Measurements from ENCODE around the gene FGFR2. TPM values are rescaled to one million over a fixed set of nuclear protein-coding genes. Genes with fewer than 3 reads are reported as not detected.

FGFR2 gene
- total RNA-seq, 1 experiment from 2014 or later: 135 TPM

DNA sequence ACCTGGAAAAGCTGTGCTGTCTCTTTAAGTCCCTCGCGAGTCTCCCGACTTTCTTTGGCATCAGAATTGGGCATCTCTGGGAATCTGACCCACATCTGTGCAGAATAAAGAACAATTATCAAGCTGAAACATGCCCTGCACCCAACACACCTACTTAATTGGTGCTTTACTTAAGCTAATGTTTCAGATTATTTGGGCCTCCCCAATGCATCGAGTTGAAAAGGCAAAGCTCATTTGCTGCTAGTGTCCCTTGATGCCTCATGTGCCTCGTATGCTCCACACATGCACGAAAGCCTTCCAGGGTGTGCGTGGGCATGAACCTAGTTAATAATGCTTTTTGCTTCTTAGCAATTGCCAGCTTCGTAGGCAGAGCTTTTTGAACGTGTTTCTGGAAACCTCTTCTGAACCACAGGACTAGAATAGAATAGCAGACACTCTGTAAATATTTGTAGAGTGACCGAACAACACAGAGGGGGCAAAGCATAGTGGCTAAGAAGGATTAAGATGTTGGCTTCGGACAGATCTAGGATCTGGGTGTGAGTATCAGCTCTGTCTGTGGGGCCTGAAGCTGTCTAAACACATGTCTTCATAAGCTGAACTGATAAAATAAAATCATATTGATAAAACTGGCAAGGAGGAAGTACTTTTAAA is 26.7 kb upstream of the FGFR2 start:
- Histone ChIP-seq H2BK12ac (ENCODE audit: insufficient read length, low read depth, low read length) (no peak overlapping the region), H2AFZ (ENCODE audit: low read length) (no peak overlapping the region), H3K9ac (ENCODE audit: extremely low read depth, insufficient read length, low read length) (no peak overlapping the region), H3K79me2 (ENCODE audit: insufficient read depth, low read length) (no peaks in the 10 kb centered on the region), H2BK20ac (ENCODE audit: low read depth, low read length, poor library complexity, severe bottlenecking) (no peak overlapping the region), H2BK5ac (ENCODE audit: insufficient read length, low read length) (no peak overlapping the region), H4K91ac (ENCODE audit: insufficient read length, low read depth, low read length) (no peak overlapping the region), H3K79me1 (ENCODE audit: insufficient read depth, low read depth, low read length, poor library complexity, severe bottlenecking) (no peaks in the 10 kb centered on the region), H4K20me1 (ENCODE audit: control insufficient read depth, insufficient read depth, insufficient read length) (no peaks in the 10 kb centered on the region), H3K23me2 (ENCODE audit: insufficient read length, low read depth, low read length, poor library complexity, severe bottlenecking) (no peaks in the 10 kb centered on the region), H3K9me3 (ENCODE audit: control insufficient read depth, low read depth, low read length) (no peaks in the 10 kb centered on the region), H2BK15ac (ENCODE audit: low read depth, low read length) (no peak overlapping the region), H3K23ac (ENCODE audit: insufficient read length, low read depth, low read length) (no peak overlapping the region), H3K27me3 (ENCODE audit: insufficient read depth, low read length) (no peaks in the 10 kb centered on the region), H4K8ac (replicated peaks; ENCODE audit: insufficient read length, low read depth, low read length) (no peak overlapping the region), H3K56ac (ENCODE audit: insufficient read length, low read depth, low read length) (no peak overlapping the region), H3K4ac (ENCODE audit: low read depth, low read length) (no peak overlapping the region), H3K4me1 (ENCODE audit: insufficient read depth, low read length) (no peaks in the 10 kb centered on the region), H3K27ac (ENCODE audit: insufficient read length, low read depth, low read length) (no peak overlapping the region), H2BK120ac (ENCODE audit: low read depth, low read length, poor library complexity, severe bottlenecking) (no peak overlapping the region), H2AK5ac (ENCODE audit: insufficient read length, low read length) (no peak overlapping the region), H3K18ac (ENCODE audit: insufficient read length, low read depth, low read length) (no peak overlapping the region), H3T11ph (ENCODE audit: low read length) (no peak overlapping the region), H4K5ac (ENCODE audit: insufficient read length, low read depth, low read length) (no peak overlapping the region), H3K4me2 (ENCODE audit: insufficient read depth, insufficient read length, low read length) (no peak overlapping the region), H3K14ac (ENCODE audit: insufficient read depth, low read length) (no peak overlapping the region)
- TF ChIP-seq, protein P1, sequence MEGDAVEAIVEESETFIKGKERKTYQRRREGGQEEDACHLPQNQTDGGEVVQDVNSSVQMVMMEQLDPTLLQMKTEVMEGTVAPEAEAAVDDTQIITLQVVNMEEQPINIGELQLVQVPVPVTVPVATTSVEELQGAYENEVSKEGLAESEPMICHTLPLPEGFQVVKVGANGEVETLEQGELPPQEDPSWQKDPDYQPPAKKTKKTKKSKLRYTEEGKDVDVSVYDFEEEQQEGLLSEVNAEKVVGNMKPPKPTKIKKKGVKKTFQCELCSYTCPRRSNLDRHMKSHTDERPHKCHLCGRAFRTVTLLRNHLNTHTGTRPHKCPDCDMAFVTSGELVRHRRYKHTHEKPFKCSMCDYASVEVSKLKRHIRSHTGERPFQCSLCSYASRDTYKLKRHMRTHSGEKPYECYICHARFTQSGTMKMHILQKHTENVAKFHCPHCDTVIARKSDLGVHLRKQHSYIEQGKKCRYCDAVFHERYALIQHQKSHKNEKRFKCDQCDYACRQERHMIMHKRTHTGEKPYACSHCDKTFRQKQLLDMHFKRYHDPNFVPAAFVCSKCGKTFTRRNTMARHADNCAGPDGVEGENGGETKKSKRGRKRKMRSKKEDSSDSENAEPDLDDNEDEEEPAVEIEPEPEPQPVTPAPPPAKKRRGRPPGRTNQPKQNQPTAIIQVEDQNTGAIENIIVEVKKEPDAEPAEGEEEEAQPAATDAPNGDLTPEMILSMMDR (conservative IDR thresholded peaks at IDR 0.05): no peak
- H3K4me1 Mint-ChIP-seq: peaks cover 4 to 21% of the 10 kb centered on the region in 2 experiments; a peak in 3 of 4 replicates
- no CpG with 5 or more reads among the region's 11 CpGs for WGBS (ENCODE audit: extremely low coverage, insufficient read length, low lambda C conversion rate)
- H3K4me3 Mint-ChIP-seq: no peak overlapping the region; a peak in 1 of 5 replicates
- no peaks in the 10 kb centered on the region for H3K36me3 Mint-ChIP-seq (ENCODE audit: insufficient read depth in 1 of 3, low read depth in 3 of 3)
- peak overlapping the region in 1 of 3 experiments; percentile 23; a peak in 1 of 7 replicates for H3K27ac Mint-ChIP-seq
- no peaks in the 10 kb centered on the region; a peak in 1 of 5 replicates for H3K9me3 Mint-ChIP-seq
- no peaks in the 10 kb centered on the region; the same call in none of the 2 replicates for H3K27me3 Mint-ChIP-seq (ENCODE audit: low read depth)
- no peak for DNase-seq

All from H9 (cell line).